Activated gamma-delta T cell treated with anti-CD3 and anti-CD28 coated beads, Interleukin-2, amount 50 U/mL, for 16 hours (primary cell): Measurements from ENCODE around the gene DHX9.

Experiments
- DNase-seq: peaks from one replicate; pipeline ENCODE4 v3.0.0-alpha.2; 2020; ENCODE audit warnings: low read depth

Gene DHX9

GRCh38 chr1:182841368-182841988 is 2.3 kb downstream of the DHX9 start:
- DNase-seq = no peak

GRCh38 chr1:182842265-182842664 is 3.1 kb downstream of the DHX9 start:
- no peak for DNase-seq

DNA sequence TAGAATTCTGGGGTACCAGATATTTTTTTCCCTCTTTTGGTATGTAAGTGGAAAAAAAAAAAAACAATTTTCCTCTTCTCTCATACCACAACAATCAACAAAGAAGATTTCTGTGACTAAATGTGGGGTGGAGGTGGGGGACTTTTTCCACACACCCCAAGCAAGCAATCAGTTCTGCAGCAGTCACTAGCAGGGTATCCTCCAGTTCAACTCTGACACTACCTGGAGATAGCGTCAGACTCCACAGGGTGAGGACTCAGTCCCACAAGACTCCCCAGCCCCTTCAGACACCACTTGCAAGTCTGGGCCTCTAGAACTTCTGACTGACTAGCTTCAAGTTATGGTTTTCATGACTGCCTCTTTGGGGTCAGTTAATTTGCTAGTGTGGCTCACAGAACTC is 6.2 kb downstream of the DHX9 start:
- DNase-seq = no peak

GRCh38 chr1:182845894-182846293 is 6.7 kb downstream of the DHX9 start:
- DNase-seq = no peak

DNA sequence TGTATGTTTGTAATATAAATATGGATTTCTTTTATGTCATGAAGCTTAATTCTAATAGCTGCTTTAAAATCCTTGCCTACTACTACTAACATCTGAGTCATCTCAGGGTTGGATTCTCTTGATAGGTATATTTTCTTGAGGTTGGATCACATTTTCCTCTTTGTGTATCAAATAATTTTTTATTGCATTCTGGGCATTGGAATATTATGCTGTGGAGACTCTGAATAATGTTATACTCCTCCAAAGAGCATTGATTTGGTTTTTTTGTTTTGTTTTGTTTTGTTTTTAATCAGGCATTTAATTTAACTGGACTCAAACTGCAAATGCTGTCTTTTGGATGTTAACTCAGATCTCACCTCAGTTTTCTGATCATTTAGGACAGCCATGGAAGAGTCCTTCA is 8.0 kb downstream of the DHX9 start:
- no peak for DNase-seq

- no peak for DNase-seq
Observed at GRCh38 chr1:182848736-182849135, 9.6 kb downstream of the DHX9 start.

DNA sequence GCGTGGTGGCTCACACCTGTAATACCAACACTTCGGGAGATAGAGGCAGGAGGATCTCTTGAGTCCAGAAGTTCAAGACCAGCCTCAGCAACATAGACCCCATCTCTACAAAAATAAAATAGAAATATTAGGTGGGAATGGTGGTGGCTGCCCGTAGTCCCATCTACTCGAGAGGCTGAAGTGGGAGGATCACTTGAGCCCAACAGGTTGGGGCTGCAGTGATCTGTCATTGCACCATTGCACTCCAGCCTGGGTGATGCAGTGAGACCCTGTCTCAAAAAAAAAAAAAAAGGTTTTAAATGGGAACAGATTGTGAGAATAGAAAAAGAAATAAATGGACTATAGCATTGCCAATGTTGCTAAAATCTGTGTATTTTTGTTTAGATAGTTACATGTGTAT is 11.2 kb downstream of the DHX9 start:
- DNase-seq = no peak

DNA sequence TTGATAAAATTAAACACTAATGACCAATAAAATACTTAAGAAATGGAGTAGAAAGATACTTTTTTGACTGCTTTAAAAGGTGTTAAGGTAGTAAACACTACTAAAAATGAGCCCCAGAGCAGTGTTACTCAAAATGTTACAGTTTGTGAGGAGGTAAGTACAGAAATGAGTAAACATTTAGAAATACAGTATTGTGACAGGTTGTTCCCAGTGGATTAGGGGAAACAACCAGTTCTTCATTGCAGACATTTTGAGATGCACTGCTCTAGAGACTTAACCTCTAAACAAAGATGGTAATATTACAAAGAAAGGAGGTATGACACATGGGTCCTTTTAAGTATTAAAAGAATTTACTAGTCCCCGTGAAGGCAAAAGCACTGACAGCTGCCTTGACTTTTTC is 12.7 kb downstream of the DHX9 start:
- no peak for DNase-seq

- DNase-seq = no peak
Observed at GRCh38 chr1:182855911-182856310, 16.8 kb downstream of the DHX9 start.

- DNase-seq = no peak
Observed at GRCh38 chr1:182857212-182857611, 18.1 kb downstream of the DHX9 start.

DNA sequence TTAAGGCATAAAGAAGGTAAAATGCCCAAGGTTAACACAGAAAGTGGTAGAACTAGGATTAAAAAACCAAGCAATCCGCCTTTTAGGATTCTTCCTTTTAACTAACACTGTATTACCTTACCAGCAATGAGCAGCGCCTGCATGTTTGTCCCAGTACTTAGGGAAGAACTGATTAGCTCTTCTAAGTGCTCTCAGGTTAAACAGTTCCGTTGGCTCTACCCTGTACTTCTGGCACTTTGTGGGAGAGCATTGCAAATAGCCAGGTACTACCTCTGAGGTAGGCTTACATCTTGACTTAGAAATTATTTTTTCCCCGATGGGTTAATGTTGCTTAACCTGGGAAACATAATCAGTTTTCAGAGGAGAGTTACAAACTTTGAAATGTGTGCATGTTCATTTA is 21.5 kb downstream of the DHX9 start:
- DNase-seq = no peak

DNA sequence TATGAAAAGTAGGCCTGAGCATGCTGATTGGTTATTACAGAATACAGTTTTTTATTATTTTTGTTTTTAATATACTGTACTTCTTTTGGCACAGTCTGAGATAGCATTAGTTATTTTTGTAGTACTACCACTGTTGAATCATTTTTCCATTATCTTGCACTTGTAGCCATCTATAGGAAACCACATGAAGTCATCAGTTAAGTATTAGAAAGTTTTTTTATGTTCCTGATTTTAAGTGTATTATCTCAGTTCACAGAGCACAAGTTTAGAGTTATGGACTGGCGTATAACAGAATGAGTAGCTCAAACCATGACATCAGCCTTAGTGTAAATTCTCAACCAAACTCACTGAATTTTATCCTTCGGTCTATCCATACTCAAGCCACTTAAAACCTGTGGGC is 22.8 kb downstream of the DHX9 start:
- no peak for DNase-seq

DNA sequence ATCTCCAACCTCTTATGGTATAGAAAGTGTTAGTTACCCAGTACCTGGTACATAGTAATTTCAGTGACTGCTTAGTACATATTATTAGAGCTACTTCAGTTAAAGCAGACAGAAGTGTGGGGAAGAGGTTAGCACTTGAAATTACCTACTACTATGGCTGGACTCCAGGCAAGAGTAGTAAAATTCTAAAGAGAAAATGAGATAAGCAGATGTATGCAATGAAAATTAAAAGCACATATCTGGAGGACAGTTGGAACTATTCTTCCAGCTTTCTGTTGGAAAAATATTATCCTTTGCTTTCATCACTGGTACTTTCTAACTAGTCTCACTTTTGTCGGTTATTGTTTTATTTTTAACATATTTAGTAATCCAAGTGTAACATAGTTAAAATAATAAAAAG is 23.7 kb downstream of the DHX9 start:
- DNase-seq = no peak

DNA sequence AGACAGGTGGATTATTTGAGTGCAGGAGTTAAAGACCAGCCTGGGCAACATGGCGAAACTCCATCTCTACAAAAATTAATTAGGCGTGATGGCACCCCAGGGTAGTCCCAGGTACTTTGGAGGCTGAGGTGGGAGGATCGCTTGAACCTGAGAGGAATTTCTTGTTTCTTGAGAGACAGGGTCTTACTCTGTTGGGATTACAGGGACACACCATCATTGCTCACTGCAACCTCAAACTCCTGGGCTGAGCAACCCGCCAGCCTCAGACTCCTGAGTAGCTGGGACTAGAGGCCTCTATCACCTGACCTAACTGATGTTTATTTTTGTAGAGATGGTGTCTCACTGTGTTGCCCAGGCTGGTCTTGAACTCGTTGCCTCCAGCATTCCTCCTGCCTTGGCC is 24.8 kb downstream of the DHX9 start:
- no peak for DNase-seq

DNA sequence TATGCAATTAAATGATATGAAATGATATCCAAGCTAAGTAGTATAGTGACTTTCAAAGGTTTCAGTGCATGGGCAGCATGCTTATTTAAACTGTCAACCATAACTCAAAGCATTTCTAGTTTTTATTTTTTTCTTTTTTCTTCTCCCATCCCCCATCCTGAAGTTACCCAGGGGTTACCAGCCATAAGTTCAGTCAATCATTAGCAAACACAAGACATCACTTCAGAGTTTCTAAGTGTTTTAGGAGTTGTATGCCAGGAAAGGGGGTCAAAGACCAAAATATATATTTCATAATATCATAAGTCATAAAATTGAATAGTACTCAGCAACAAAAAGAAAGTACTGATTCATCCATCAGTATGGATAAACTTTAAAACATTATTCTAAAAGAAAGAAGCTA is 28.7 kb downstream of the DHX9 start:
- DNase-seq = no peak

GRCh38 chr1:182869241-182869666 is 30.1 kb downstream of the DHX9 start:
- DNase-seq = no peak

DNA sequence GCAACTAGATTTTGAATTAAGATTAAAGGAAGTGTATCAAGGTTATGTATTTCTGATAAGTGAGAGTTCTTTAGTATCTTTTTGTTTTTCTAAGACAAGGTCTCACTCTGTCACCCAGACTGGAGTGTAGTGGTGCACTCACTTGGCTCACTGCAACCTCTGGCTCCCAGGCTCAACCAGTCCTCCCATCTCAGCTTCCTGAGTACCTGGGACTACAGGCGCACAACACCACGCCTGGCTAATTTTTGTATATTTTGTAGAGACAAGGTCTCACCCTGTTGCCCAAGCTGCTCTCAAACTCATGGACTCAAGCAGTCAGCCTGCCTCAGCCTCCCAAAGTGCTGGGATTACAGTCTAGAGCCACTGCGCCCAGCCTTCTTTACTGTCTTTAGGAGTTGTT is 33.7 kb downstream of the DHX9 start:
- no peak for DNase-seq

GRCh38 chr1:182875889-182876288 is 36.7 kb downstream of the DHX9 start:
- DNase-seq = no peak

GRCh38 chr1:182877331-182877730 is 38.2 kb downstream of the DHX9 start:
- no peak for DNase-seq

- DNase-seq = no peak
Observed at GRCh38 chr1:182877842-182878241, 38.7 kb downstream of the DHX9 start.

- DNase-seq = no peak
Observed at GRCh38 chr1:182884872-182885271, 45.7 kb downstream of the DHX9 start.

- no peak for DNase-seq
Observed at GRCh38 chr1:182885591-182885990, 46.4 kb downstream of the DHX9 start.

DNA sequence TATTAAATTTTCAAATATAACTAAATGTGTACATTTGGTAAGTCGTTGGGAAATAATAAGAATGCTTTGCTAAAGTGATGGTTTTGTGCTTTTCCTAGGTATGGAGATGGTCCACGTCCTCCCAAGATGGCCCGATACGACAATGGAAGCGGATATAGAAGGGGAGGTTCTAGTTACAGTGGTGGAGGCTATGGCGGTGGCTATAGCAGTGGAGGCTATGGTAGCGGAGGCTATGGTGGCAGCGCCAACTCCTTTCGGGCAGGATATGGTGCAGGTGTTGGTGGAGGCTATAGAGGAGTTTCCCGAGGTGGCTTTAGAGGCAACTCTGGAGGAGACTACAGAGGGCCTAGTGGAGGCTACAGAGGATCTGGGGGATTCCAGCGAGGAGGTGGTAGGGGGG is 47.8 kb downstream of the DHX9 start:
- DNase-seq = no peak

- DNase-seq = no peak
Observed at GRCh38 chr1:182888736-182889531, 49.8 kb downstream of the DHX9 start.
